COLO668 (cell line): Measurements from ENCODE around the gene DCAF6.
"Not testable (repeated sequence)": the region's sequence is repeated elsewhere in the genome, so short reads cannot be mapped to it uniquely, and the experiment has no call there.

ENCODE experiments used
- DNase-seq: peaks from one replicate; lab custom pipeline; 2025; ENCODE audit not compliant: unreplicated experiment; lab: John Stamatoyannopoulos, UW

The DCAF6 gene

DNA sequence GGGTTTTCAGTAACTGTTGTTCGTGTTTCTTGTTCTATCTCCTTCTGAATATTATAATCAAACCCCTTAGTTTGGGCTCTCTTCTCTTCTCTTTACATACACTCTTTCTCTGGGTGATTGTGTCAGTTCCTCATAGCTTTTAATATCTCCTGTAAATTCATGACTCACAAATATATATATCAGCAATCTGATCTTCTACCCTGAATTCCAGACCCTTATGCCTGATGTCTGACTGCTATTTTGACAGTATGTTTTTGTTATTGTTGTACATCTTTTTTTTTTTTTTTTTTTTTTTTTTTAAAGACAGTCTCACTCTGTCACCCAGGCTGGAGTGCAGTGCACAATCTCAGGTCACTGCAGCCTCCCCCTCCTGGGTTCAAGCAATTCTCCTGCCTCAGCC is 71.2 kb downstream of the DCAF6 start:
- DNase-seq: no peak

DNA sequence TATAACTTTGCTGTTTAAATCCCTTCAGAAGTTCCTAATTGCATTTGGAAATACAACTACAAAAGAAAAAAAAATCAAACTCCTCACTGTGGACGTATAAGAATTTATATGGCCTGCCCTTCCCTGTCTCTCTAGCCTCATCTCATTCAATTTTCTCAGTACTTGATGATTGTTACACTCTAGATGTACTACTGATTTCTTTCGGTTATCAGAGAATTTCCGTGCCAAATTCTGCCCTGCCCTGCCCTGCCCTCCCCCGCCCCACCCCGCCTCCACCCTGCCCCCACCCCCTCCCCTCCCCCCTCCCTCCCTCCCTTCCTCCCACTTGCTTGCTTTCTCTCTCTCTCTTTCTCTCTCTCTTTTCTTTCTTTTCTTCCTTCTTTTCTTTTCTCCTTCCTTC is 72.1 kb downstream of the DCAF6 start:
- DNase-seq: no peak

DNA sequence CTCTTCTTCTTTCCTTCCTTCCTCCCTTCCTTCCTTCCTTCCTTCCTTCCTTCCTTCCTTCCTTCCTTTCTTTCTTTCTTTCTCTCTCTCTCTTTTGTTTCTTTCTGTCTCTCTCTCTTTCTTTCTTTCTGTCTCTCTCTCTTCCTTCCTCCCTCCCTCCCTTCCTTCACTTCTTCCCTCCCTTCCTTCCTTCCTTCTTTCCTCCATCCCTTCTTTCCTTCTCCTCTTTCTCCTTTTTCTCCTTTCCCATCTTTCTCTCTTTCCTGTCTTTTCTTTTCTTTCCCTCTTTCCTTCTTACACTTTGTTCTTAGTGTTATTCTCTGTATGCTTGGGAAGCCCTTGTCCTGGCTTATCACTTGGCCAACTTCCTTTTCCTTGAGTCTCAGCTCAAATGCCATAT is 72.8 kb downstream of the DCAF6 start:
- no peak for DNase-seq

DNA sequence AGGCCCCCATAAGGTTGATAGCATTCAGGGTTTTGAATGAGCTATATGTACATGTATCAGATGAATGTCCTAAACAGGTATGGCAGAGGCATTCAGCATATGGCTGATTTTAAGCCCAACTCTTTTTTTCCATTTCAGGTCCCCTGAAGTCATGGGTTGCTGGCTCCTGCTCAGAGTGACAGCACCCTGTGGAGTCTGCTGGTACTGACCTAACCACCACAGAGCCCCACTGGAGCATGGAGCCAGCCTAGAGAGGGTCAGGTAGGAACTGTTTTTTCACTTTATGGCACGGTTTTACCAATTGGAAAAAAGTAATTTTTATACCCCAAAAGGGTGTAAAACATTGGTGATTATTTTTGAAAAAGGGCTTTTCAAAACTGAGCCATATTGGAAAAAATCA is 82.9 kb downstream of the DCAF6 start:
- DNase-seq: no peak

DNA sequence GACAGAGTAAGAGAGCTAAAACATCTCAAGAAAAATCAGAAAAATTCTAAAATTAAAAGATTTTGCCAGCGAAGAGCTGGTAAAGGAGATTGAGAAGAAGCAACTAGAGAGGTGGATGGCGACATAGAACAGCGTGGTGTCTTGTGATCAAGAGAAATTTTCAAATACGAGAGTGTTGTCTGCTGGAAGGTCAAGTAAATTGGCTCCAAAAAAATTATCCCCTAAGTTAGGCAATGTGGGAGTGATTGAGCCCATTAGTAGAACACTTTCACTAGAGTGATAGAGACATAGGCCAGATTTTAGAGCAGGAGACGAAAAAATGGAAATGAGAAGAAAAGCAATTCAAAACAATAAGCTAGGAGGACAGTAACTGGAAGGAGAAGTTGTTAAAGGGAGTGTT is 94.7 kb downstream of the DCAF6 start:
- no peak for DNase-seq

DNA sequence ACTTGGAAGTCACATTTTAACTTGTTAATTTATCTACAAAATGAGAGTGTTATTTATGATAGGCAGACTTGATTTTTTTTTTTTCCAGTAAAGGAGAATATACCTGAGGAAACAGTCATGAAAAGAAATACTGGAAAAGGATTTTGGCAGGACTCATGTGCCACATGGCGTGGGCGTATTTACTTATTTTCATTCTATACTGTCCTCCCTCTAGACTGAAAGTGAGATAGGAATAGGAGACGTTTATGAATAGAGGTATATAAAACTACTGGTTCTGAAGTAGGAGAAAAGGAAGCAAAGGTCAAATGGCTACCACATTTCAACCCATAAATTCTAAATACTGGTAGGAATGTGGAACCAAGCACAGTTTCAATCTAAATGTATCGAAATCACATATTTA is 95.1 kb downstream of the DCAF6 start:
- no peak for DNase-seq

DNA sequence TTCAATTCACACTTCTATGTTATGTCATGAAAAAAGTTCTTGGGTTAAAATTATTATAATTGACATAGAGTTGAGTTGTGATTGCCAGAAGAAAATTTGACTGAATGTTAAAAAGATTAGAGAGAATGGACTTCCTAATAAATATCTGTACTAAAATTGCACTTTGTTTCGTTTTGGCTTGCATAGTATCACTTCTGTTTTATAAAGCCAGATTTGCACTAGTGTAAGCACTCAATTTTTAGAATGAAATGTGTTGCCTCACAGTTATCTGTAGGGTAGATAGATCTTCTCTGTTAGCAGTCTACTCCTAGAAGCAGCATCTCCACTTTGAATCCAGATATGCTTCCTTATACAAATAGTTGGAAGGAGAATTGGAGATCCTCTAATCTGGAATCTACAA is 95.5 kb downstream of the DCAF6 start:
- DNase-seq: no peak

DNA sequence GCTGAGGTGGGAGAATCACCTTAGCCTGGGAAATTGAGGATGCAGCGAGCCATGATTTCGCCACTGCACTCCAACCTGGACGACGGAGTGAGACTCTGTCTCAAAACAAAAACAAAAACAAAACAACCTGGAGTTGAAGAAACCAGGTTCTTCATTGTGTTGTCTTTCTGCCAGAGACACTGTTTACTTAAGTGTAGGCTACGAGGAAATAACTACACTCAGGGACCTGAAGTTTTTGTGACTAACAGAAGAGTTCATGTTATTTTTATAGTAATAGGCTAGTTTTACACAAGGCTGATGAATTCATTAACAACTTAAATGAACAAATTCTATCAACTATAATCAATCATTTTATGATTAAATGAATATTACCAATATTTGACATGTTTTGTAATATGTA is 98.9 kb downstream of the DCAF6 start:
- no peak for DNase-seq

DNA sequence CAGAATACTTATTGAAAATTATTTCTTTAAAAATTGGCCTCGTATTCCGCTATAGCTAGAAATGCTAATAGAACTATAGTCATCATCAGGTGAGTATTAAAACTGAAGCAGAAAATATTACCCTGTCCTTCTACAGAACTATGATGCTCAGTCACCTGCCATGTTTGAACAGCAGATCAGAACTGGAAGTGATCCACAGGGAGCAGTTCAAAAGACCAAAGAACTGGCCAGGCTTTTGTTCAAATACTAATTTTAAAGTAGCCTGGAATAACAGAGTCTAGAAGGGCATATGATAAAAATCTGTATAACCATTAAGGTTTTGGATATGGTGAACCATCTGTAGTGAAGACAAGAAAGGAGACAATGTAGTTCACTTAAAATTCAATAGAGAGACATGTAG is 105.9 kb downstream of the DCAF6 start:
- DNase-seq: no peak

DNA sequence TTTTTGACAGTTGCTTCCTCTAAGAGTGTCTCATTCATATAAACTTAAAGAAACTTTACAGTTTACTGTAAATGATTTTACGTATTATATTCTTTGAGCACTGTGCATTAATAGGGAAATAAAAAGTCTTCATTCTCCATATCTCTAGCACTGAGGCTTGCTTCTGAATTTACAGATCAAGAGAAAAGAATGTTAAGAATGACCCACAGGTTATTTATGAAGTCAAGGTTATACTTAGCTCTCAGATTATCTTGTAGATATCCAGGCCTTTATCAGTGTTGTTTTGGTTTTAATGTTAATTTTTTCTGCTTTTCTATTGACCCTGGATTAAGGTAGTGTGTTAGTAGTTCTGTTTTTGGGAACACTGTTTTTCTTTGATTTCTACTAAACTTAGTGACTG is 108.8 kb downstream of the DCAF6 start:
- no peak for DNase-seq

DNA sequence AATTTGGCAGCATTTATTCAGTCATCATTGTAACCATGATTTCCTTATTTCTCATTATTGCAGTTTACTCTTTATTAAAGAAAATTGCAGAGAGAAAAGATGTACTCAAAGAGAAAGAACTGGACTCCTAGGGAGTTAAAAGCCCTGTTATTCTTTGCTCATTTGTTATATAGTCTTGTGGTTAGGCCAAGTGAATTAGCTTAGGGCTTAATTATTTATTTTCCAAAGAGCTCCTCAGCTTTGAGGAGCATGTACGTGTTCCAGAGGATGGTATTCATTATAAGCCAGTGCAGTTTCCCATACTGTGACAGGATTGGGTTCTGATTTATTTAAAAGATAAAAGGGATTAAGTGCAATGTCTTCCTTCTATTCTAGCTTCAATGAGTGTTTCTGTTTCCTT is 113.8 kb downstream of the DCAF6 start:
- DNase-seq: no peak

DNA sequence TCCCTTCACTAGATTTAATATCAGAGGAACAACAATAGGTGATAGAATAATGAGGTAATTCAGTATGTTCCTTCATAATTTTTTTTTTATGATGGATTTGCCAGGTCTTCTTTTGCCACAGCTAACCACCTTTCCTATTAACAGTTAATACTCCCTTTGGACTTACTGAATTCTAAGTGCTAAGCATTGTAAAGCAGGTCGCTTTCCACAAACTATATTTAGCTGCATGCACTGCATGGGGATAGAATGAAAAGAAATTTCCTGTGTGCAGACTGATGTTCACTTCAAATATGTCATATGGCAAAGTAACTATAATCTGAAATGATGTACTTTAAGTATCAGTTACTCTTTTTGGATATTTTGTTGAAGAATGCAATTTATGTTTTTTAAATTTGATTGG is 114.4 kb downstream of the DCAF6 start:
- no peak for DNase-seq

DNA sequence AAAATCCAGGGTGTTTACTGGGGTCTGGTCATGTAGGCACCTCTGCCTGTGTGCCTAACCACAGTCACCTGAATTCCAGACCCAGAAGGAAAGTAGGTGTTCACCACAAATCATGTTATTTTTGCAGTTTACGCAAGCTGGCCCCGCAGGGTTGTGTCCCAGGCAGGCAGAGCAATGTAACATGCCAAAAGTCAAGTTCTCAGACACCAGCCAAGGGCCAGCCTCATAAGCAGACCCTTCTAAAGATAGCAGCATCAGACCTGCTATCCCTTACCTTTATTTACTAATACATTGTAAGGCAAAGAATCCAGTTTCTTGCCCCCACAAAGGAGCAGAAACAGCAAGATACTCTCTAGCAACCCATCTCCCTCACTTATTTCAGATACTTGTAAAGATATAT is 117.2 kb downstream of the DCAF6 start:
- DNase-seq: no peak

DNA sequence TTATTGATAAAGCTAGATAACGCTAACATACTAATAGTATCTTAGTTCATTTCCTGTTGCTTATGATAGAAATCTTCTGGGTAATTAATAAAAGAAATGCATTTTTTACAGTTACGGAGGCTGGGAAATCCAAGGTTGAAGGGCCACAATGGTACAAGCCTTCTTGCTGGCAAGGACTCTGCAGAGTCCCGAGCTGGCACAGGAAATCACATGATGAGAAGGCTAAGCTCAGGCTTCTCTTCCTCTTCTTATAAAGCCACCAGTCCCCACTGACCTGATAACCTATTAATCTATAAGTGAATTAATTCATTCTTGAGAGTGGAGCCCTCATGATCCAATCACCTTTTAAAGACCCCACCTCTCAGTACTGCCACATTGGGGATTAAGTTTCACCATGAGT is 117.6 kb downstream of the DCAF6 start:
- no peak for DNase-seq

DNA sequence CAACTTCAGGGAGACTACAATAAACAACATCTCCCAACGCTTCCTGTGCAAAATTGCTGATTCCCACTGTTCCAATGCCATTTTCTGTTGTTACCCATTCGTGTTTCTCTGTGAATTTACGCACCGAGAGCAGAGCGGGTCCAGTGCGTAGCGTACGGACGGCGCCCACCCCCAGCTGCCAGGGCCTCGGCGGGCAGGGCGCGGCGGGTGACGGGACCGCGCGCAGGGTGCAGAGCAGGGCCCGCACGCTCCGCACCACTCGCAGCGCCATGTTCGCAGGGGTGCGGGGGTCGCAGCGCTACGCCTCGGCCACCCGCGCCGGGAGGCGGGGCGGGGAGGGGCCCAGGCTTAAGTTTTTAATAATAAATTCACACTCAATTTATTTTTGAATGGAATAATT is 119.7 kb downstream of the DCAF6 start:
- not testable (repeated sequence) for DNase-seq

DNA sequence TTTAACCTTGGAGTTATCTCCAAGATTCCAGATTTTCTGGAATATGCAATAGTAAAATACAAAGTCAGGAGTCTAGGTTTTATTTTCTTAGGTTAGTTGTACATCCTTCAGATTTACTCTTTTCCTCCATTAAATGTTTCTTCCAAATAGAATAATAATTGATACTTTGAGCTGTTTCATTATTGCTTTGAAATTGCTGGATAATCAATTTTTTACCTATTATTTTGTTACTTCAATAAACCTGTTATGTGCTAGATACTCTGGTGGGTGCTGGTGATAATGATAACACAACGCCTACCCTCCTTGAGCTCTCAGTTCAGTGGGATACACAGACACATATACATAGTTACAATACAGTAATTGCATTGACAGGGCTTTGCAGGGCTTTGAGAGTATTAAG is 120.9 kb downstream of the DCAF6 start:
- DNase-seq: no peak

DNA sequence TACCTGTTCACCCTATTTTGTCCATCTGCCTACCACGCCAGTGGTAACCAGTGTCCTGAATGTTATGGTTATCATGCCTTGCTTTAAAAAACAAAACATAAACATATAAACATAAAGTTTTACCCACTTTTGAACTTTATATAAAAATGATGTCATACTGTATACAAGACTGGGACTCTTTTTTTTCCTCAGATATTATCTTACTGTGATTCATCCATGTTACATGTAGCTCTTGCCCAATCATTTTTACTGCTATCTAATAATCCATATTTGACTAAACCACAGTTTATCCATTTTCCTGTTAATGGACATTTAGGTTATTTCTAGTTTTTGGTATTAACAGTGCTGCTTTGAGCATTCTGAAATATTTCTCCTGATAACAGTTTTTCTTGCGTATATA is 121.4 kb downstream of the DCAF6 start:
- DNase-seq: no peak

DNA sequence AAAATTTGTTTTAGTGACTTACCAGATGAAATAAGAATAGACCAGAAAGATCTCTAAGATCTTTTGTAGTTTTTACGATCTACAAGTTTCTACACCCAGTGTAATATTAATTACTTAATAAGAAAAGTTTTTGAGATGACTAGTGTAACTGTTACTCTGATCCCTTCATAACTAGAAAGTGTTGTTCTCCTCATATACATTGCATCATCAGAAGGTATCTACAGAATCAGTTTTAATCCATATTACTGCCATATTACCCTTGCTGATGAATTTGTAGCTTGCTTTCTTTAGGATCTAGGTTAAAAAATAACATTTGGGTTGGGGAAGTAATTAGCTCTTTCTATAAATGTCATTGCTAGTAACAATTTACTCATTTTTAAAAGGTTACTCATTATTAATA is 127.7 kb downstream of the DCAF6 start:
- no peak for DNase-seq

DNA sequence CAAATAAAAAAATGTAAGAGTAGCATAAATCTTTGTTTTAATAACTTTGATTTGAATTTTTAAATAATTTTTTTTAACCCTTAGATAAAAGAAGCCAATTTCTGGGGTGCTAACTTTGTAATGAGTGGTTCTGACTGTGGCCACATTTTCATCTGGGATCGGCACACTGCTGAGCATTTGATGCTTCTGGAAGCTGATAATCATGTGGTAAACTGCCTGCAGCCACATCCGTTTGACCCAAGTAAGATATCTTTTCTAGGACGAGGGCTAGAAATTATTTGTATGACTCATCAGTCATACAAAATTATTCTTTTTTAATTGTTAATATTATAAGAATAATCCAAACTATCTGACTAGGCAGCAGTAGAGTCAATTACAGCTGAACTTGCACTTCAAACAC is 129.0 kb downstream of the DCAF6 start:
- DNase-seq: no peak

DNA sequence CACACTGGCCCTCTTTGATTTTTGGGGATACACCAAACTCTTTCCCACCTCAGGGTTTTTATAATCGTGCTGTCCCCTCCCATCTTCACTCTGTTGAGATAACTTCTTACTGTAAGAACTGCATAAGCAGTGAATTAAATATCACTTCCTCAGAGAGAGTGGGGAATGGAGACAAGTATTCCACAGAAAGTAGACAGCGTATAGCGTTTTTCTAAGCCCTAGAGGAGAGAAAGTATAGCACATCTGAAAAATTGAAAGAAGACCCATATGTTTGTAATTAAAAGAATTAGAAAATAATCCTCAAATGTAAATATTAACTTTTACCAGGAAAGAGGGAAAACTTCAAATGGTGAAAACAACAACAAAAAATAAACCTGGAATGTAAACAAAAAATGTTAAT is 132.9 kb downstream of the DCAF6 start:
- DNase-seq: no peak

DNA sequence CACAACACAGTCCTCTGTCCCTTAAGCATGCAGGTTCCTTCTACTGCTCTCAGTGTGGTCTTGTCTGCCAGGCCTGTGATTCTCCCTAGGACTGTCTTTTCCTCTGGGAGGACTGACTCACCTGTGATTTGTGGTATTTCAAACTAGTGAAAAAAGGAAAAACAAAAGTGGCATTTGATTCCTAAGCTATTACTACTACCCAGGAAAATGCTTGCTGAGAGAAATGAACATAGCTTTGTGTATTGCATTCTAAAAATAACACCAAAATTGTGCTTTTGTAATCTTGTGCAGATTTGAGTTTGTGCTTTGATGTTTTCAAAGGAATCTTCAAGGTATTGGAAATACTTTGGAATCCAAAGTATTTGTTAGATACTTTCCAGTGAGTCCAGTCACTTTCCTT is 143.3 kb downstream of the DCAF6 start:
- DNase-seq: no peak

DNA sequence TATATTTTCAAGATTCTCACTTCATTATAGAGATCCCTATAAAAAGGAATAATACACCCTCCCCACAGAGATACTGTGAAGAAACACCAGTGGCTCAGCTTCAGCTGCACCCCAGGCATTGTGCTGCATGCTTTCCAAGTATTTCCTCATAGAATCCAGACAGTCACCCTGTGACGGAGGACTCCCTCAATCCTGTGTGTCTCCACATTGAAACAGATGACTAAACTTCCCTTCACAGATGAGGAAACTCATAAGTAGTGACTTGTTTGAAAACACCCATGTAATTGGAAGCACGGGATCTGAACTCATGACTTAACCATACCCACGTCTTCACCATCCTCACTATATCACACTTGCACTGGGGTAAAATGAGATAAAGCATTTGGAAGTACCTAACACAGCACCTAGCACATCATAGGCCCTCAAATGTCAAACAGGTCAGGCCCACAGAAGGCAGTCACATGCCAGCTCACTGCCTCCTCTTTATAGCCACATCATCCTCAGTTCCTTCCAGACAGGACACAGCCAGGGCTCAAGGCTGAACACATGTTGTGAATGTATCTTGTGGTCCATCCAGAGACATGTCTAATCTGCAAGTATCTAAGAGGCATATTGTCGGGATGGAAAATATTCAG is 145.0 kb downstream of the DCAF6 start:
- DNase-seq: no peak

DNA sequence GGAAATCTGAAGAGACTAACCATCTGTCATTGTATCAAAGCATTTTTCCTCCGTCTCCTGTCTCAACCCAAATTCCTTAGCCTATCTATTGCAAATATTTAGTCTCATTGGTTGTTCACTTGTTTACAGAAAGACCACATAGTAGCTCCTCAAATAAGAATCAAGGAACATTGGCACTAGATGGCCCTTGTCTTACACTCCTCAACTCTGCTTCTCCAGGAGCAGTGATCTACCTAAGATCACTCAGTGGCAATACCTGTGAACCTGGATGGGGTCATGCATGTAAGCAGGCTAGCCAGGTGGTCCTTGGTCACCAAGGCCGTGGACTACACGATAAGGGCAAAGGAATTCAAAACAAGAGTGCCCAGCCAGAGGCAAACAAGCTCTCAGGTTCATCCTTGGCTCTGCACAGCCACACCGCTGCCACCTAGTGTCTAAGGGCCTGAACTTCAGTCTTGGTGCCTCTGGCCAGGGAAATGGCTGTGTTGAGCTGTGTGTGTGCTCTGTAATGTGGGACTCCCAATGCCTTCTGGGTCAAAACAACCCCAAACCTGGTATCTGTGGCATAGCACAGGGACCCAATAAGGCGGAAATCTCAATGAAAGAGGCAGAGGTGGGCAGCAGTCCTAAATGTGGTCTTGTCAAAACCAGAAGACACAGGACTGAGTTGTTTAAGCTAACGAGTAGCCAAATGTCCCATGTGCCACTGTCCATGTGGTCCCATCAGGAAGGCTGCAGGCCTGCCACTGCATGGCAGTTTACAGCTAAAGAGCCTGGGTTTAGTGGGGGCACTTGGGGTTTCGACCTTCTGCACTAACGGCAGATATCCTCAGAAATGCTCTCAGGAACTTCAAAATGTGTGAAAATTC is 145.8 kb downstream of the DCAF6 start:
- DNase-seq: peak; percentile 66
